ENCODE data around the gene WTAP.
A peak's percentile ranks its signal among the peaks of the same experiment; 100 is the strongest.
"Not testable (repeated sequence)": the region's sequence is repeated elsewhere in the genome, so short reads cannot be mapped to it uniquely, and the experiment has no call there.

WTAP gene

GRCh38 chr6:159693894-159694545 lies 33.3 kb upstream of the WTAP start:
- peaks cover 12% of the 10 kb centered on the region for H3K4me1 ChIP-seq

GRCh38 chr6:159695984-159696383 lies 31.3 kb upstream of the WTAP start:
- H3K36me3 ChIP-seq (ENCODE audit: control insufficient read depth, insufficient read depth, low read length): no peaks in the 10 kb centered on the region
- no peak overlapping the region for H3K9ac ChIP-seq
- H3K4me3 ChIP-seq (ENCODE audit: low read depth, low read length): no peak overlapping the region
- no peak for TF ChIP-seq CTCF (IDR thresholded peaks at IDR 0.05)
- peaks cover 8% of the 10 kb centered on the region for H3K79me2 ChIP-seq
- no peak overlapping the region for H2AFZ ChIP-seq
- H3K9me3 ChIP-seq (ENCODE audit: control insufficient read depth, low read length): no peaks in the 10 kb centered on the region
- H3K27me3 ChIP-seq (ENCODE audit: control insufficient read depth, insufficient read depth, low read length): no peaks in the 10 kb centered on the region
- H3K4me1 ChIP-seq: peaks cover 12% of the 10 kb centered on the region
- no peak overlapping the region for H3K27ac ChIP-seq
- H3K4me2 ChIP-seq (ENCODE audit: low read length): no peak overlapping the region

More at GRCh38 chr6:159693894-159694545, 33.3 kb upstream of the WTAP start:
- H3K9ac ChIP-seq: peak overlapping the region; percentile 79
- H3K79me2 ChIP-seq: peaks cover 22% of the 10 kb centered on the region
- H3K27me3 ChIP-seq (ENCODE audit: control insufficient read depth, insufficient read depth, low read length): no peaks in the 10 kb centered on the region
- no peaks in the 10 kb centered on the region for H3K9me3 ChIP-seq (ENCODE audit: control insufficient read depth, low read length)
- H3K4me3 ChIP-seq (ENCODE audit: low read depth, low read length): peak overlapping the region; percentile 93
- peak overlapping the region; percentile 86 for H3K4me2 ChIP-seq (ENCODE audit: low read length)
- no peak for TF ChIP-seq CTCF (IDR thresholded peaks at IDR 0.05)
- H3K27ac ChIP-seq: peak overlapping the region; percentile 96
- H2AFZ ChIP-seq: peak overlapping the region; percentile 93
- H3K36me3 ChIP-seq (ENCODE audit: control insufficient read depth, insufficient read depth, low read length): no peaks in the 10 kb centered on the region

GRCh38 chr6:159700970-159701369 lies 26.3 kb upstream of the WTAP start:
- Histone ChIP-seq H3K4me1 (no peaks in the 10 kb centered on the region), H3K4me2 (ENCODE audit: low read length) (no peak overlapping the region), H3K9ac (no peak overlapping the region), H2AFZ (no peak overlapping the region), H3K36me3 (ENCODE audit: control insufficient read depth, insufficient read depth, low read length) (no peaks in the 10 kb centered on the region), H3K9me3 (ENCODE audit: control insufficient read depth, low read length) (no peaks in the 10 kb centered on the region), H3K27me3 (ENCODE audit: control insufficient read depth, insufficient read depth, low read length) (no peaks in the 10 kb centered on the region), H3K79me2 (peaks cover 2% of the 10 kb centered on the region), H3K4me3 (ENCODE audit: low read depth, low read length) (no peak overlapping the region), H3K27ac (no peak overlapping the region)
- TF ChIP-seq CTCF (IDR thresholded peaks at IDR 0.05): no peak

GRCh38 chr6:159701413-159701999 lies 25.8 kb upstream of the WTAP start:
- Histone ChIP-seq H3K4me2 (ENCODE audit: low read length) (no peak overlapping the region), H3K79me2 (peaks cover 2% of the 10 kb centered on the region), H3K36me3 (ENCODE audit: control insufficient read depth, insufficient read depth, low read length) (no peaks in the 10 kb centered on the region), H3K27ac (no peak overlapping the region), H3K4me3 (ENCODE audit: low read depth, low read length) (no peak overlapping the region), H3K9me3 (ENCODE audit: control insufficient read depth, low read length) (no peaks in the 10 kb centered on the region), H3K9ac (no peak overlapping the region), H3K4me1 (no peaks in the 10 kb centered on the region), H3K27me3 (ENCODE audit: control insufficient read depth, insufficient read depth, low read length) (no peaks in the 10 kb centered on the region), H2AFZ (no peak overlapping the region)
- no peak for TF ChIP-seq CTCF (IDR thresholded peaks at IDR 0.05)

GRCh38 chr6:159710603-159711002 lies 16.7 kb upstream of the WTAP start:
- H3K27ac ChIP-seq; H2AFZ ChIP-seq; H3K4me2 ChIP-seq (ENCODE audit: low read length); H3K4me1 ChIP-seq; H3K36me3 ChIP-seq (ENCODE audit: control insufficient read depth, insufficient read depth, low read length); H3K4me3 ChIP-seq (ENCODE audit: low read depth, low read length); H3K9ac ChIP-seq; H3K27me3 ChIP-seq (ENCODE audit: control insufficient read depth, insufficient read depth, low read length); H3K9me3 ChIP-seq (ENCODE audit: control insufficient read depth, low read length): not testable (repeated sequence)
- peaks cover 12% of the 10 kb centered on the region for H3K79me2 ChIP-seq

GRCh38 chr6:159712389-159712788 lies 14.9 kb upstream of the WTAP start:
- H3K27ac ChIP-seq; H3K4me1 ChIP-seq; H3K4me3 ChIP-seq (ENCODE audit: low read depth, low read length); H3K9ac ChIP-seq; H2AFZ ChIP-seq; H3K27me3 ChIP-seq (ENCODE audit: control insufficient read depth, insufficient read depth, low read length); H3K9me3 ChIP-seq (ENCODE audit: control insufficient read depth, low read length); H3K36me3 ChIP-seq (ENCODE audit: control insufficient read depth, insufficient read depth, low read length); H3K4me2 ChIP-seq (ENCODE audit: low read length): not testable (repeated sequence)
- H3K79me2 ChIP-seq: peaks cover 12% of the 10 kb centered on the region

Measured in parathyroid adenoma (tissue), 2 donors.